ENCODE measurements around the gene SCGB1D4.

DNA sequence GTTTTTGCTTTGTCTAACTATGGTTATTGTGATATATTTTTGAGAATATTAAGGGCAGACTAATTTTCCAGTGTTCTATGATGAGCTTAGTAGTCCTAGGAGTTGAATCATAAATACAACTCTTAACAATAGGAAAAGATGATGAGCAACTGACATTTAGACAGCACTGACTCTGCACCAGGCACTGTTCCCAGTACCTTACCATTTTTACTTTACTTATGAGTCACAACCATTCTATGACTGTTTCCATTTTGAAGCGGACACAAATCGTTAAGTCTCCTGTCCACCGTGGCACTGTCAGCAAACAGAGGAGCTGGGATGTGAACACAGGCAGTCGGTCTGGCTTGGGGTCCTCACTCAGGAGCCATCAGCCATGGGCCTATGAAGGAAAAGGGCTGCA lies 32.3 kb downstream of the SCGB1D4 start:
- TF ChIP-seq POLR2A (IDR thresholded peaks at IDR 0.05; ENCODE audit: low read depth, low read length) (no peak), POLR2AphosphoS5 (IDR thresholded peaks at IDR 0.05; ENCODE audit: low read depth, low read length) (no peak), POU2F2 (IDR thresholded peaks at IDR 0.05; ENCODE audit: low read depth, low read length) (no peak), TAF1 (IDR thresholded peaks at IDR 0.05; ENCODE audit: low read depth, low read length) (no peak)

Measured in GM12891 (cell line).